NB4 (cell line): Measurements from ENCODE around the gene BLCAP.

Experiments
- CTCF ChIP-seq: IDR thresholded peaks from one replicate; pipeline ENCODE4 v1.5.1; 2012; ENCODE audit warnings: low read depth, low read length
- MAX ChIP-seq: IDR thresholded peaks from 2 replicates; pipeline ENCODE4 v1.6.1; 2011; ENCODE audit warnings: low read depth, low read length

GRCh38 chr20:37562695-37563480 is 35.2 kb upstream of the BLCAP start:
- TF ChIP-seq CTCF (no peak), MAX (no peak)
